Ureter (tissue), 1 donor: Measurements from ENCODE around the gene SSX4. TPM values are rescaled to one million over a fixed set of nuclear protein-coding genes. Genes with fewer than 3 reads are reported as not detected.
"Not testable (repeated sequence)": the region's sequence is repeated elsewhere in the genome, so short reads cannot be mapped to it uniquely, and the experiment has no call there.

ENCODE experiments used
- DNase-seq: peaks from one replicate; pipeline ENCODE4 v3.0.0-alpha.2; 2020; ENCODE audit warnings: low spot score
- total RNA-seq: library from RNA; stranded (reverse); gene quantifications from one replicate; pipeline ENCODE4 v1.2.4, GENCODE V29; 2023
- donor health status: DM: yes; HTN: yes; CAD: no.

Gene SSX4, protein sequence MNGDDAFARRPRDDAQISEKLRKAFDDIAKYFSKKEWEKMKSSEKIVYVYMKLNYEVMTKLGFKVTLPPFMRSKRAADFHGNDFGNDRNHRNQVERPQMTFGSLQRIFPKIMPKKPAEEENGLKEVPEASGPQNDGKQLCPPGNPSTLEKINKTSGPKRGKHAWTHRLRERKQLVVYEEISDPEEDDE
- not detected for total RNA-seq

DNA sequence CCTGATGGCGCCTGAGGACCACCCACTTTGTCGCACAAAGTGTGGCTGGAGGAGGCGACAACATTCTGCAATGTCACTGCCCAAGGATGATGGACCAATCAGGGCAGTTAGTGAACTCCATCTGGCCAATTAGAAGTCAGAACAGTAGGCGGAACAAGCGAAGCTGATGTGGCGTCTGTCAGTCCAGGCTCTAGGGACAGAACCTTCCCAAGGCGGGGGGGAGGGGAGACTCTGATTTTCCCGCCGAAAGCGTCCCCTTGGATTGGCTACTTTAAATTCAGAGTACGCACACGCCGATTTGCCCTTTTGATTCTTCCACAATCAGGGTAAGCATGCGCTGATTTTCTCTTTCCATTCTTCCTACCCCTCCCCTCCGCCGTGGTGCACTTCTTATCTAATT, at the start of gene SSX4:
Gene SSX4, plus strand, starts transcription at position 301 of the 400 bp plus-strand sequence. CDS start 515 bp downstream, outside the sequence.
- not testable (repeated sequence) for DNase-seq

DNA sequence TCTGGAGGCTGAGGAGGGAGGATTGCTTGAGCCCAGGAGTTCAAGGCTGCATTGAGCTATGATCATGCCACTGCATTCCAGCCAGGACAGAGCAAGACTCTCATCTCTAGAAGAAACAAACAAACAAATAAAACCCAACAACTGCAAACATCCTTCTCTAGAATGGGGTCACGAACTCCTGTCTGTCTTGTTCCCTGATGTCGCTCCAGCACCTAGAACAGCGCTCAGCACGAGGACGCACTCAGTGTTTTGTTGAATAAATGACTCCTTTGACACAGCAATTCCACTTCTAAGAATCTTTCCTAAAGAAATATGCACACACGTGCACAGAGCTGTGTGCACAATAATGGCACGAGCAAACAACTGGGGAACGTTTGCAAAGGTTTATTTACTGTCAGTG, 37.3 kb upstream of the SSX4 start:
- DNase-seq: not testable (repeated sequence)

DNA sequence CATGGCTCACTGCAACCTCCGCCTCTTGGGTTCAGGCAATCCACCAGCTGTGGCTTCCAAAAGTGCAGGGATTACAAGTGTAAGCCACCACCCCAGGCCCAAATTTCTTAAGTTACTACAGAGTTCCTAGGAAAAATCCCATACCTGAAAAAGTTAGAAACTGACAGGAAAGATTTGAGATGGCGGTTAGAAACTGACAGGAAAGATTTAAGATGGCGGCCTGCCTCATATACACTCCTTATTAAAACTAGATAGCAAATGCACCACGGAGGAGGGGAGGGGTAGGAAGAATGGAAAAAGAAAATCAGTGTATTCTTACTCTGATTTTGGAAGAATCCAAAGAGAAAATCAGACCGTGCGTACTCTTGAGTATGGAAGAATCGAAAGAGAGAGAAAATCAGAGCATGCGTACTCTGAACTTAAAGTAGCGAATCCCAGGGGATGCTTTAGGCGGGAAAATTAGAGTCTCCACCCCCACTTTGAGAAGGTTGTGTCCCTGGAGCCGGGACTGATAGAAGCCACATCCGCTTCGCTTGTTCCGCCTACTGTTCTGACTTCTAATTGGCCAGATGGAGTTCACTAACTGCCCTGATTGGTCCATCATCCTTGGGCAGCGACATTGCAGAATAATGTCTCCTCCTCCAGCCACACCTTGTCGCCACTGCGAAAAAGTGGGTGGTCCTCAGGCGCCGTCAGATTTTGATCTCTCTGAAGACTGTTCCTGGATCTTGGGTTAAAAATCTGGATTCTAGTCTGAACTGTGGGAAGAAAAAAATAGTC, 26.8 kb upstream of the SSX4 start, which contains the start of gene SSX3:
Gene SSX3, minus strand, starts transcription at position 389 of the 780 bp plus-strand sequence. CDS start 1,454 bp downstream, outside the sequence.
- DNase-seq: not testable (repeated sequence)

DNA sequence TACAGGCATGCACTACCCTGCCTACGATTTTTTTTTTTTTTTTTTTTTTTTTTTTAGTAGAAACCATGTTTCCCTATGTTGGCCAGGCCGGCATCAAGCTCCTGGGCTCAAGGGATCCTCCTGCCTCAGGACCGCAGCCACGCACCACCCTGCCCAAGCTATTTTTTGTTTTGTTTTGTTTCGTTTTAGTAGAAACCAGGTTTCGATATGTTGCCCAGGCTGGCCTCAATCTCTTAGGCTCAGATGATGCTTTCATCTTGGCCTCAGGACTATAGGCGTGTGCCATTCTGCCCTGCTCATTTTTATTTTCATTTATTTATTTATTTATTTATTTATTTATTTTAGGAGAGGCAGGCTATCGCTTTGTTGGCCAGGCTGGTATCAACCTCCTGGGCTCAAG, 25.7 kb upstream of the SSX4 start:
- DNase-seq: no peak

DNA sequence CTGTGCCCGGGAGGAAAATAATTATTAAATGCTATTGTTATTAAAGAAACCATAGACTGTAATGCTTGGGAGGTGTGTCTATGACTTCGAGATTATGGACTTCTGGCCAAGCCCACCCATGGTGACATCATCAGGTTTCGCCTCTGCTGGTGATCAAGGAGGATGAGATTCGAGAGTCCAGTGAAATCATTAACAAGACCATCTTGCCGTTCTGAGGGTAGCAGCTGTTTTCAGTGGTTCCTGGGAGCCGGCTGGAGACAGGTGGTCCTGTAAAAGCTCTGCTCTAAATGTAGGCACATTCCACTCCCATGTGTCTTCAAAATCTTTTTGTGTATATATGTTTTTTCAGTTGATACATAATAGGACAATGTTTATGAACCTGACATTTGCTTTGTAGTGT, 24.1 kb upstream of the SSX4 start:
- DNase-seq: not testable (repeated sequence)

DNA sequence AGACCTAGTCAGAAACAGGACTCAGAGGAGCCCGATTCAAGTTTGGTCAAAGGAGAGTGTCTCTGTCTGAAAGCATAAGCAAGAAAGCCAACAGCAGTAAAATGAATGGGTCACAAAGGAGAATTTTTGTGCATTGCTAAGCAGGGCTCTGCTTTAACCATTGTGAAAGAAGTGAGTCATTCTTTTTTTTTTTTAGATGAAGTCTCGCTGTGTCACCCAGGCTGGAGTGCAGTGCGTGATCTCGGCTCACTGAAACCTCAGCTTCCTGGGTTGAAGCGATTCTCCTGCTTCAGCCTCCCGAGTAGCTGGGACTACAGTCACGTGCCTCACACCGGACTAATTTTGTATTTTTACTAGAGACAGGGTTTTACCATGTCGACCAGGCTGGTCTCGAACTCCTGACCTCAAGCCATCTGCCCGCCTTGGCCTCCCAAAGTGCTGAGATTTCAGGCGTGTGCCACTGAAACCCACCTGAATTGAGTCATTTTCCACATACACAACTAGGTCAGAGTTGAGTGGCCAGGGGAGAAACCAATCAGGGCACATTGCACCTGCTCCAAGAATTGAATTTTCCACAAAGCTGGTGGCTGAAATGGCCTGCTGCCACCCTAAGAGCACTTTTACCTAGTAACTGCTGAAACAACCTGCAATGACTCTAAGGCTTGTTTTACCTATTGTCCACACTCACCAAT, 15.5 kb upstream of the SSX4 start:
- DNase-seq: not testable (repeated sequence)

DNA sequence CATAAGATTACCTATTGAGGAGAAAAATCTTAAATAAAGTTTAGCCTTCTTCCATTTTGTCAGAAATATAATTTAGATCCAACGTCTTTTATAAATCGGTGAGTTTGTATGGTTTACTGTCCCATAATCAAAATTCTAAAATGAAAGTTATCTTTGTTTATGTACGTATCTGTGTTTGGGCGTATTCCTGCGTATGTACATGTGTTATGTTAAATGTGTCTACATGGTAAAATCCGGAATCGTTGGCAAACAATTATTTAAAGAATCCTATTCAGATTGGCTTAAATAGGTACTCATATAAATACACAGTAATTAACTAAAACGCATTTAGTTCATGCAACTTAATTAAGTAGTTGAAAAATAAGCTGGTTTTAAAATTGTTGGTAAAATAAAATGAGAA, 12.9 kb upstream of the SSX4 start:
- DNase-seq: not testable (repeated sequence)

DNA sequence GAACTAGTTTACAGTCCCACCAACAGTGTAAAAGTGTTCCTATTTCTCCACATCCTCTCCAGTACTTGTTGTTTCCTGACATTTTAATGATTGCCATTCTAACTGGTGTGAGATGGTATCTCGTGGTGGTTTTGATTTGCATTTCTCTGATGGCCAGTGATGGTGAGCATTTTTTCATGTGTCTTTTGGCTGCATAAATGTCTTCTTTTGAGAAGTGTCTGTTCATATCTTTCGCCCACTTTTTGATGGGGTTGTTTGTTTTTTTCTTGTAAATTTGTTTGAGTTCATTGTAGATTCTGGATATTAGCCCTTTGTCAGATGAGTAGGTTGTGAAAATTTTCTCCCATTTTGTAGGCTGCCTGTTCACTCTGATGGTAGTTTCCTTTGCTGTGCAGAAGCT, 13.6 kb downstream of the SSX4 start:
- DNase-seq: not testable (repeated sequence)

DNA sequence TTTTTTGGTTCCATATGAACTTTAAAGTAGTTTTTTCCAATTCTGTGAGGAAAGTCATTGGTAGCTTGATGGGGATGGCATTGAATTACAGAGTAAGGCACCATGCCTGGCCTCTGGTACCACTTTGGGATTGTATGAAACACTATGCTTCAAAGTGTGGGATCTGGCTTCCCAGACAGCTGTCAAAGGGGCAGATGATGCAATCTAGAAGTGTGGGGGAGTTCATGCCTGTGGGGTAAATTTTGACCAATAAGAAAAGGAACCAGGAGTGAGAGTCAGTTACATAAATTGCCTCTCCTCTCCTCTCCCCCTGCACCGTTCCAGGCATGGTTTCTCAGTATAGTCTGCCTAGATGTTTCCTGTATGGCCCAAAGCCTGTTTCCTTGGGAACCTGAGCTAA, 14.5 kb downstream of the SSX4 start:
- DNase-seq: not testable (repeated sequence)

DNA sequence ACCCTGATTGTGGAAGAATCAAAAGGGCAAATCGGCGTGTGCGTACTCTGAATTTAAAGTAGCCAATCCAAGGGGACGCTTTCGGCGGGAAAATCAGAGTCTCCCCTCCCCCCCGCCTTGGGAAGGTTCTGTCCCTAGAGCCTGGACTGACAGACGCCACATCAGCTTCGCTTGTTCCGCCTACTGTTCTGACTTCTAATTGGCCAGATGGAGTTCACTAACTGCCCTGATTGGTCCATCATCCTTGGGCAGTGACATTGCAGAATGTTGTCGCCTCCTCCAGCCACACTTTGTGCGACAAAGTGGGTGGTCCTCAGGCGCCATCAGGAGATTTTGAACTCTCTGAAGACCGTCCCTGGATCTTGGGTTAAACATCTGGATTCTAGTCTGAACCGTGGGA, 28.5 kb downstream of the SSX4 start, which contains the start of gene SSX4B:
Gene SSX4B, minus strand, starts transcription at position 101 of the 400 bp plus-strand sequence. CDS start 588 bp downstream, outside the sequence.
- DNase-seq: not testable (repeated sequence)

DNA sequence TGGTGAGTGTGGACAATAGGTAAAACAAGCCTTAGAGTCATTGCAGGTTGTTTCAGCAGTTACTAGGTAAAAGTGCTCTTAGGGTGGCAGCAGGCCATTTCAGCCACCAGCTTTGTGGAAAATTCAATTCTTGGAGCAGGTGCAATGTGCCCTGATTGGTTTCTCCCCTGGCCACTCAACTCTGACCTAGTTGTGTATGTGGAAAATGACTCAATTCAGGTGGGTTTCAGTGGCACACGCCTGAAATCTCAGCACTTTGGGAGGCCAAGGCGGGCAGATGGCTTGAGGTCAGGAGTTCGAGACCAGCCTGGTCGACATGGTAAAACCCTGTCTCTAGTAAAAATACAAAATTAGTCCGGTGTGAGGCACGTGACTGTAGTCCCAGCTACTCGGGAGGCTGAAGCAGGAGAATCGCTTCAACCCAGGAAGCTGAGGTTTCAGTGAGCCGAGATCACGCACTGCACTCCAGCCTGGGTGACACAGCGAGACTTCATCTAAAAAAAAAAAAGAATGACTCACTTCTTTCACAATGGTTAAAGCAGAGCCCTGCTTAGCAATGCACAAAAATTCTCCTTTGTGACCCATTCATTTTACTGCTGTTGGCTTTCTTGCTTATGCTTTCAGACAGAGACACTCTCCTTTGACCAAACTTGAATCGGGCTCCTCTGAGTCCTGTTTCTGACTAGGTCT, 43.8 kb downstream of the SSX4 start:
- not testable (repeated sequence) for DNase-seq

DNA sequence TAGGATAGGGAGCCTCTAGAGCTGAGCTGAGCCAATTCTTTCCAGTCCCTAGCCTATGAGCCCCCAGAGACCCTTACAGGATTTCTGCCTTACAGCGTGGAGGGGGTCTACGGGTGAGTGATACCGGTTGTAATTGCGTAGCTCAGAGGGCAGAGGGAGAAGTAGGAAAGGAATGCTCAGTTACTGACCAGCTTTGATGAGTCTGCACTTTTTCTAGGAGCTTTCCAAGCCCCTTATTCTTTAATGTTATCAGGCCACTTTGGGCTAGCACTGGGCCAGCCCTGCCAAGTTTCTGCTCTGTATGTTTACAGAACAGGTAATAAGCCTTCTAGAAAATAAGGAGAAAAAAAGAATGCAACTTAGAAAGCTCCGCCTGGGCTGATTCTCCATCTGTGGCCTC, 46.3 kb downstream of the SSX4 start:
- not testable (repeated sequence) for DNase-seq

DNA sequence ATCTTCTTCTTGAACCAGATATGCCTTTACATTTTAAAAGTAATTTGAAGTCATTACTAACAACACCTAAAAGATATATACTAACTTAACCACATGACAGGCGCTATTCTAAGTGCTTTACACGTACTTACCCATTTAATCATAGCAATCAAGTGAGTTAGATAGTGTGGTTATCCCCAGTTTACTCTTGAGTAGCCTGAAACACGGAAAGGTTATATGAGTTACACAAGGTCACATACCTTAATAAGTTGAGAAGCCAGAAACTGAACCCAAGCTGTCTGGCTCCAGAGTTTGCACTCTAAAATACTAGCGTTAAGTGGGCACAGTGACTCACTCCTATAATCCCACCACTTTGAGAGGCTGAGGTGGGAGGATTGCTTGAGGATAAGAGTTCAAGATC, 46.8 kb downstream of the SSX4 start:
- DNase-seq: not testable (repeated sequence)

DNA sequence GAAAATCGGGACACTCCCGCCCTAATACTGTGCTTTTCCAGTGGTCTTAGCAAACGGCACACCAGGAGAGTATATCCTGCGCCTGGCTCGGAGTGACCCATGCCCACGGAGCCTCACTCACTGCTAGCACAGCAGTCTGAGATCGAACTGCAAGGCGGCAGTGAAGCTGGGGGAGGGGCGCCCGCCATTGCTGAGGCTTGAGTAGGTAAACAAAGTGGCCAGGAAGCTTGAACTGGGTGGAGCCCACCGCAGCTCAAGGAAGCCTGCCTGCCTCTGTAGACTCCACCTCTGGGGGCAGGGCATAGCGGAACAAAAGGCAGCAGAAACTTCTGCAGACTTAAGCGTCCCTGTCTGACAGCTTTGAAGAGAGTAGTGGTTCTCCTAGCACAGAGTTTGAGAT, 50.4 kb downstream of the SSX4 start:
- not testable (repeated sequence) for DNase-seq

Other genes with a start within 250 kb of the SSX4 start
- not detected for gene SSX5, start 186.7 kb upstream of the SSX4 start, total RNA-seq
- gene SSX1, start 128.1 kb upstream of the SSX4 start, total RNA-seq: not detected
- not detected for gene SSX3, start 26.8 kb upstream of the SSX4 start, total RNA-seq
- gene SSX4B, start 28.4 kb downstream of the SSX4 start, total RNA-seq: not detected
- gene SLC38A5, start 86.7 kb downstream of the SSX4 start, total RNA-seq: 25.3 TPM
- 42.7 TPM for gene FTSJ1, start 92.7 kb downstream of the SSX4 start, total RNA-seq
- gene PORCN, start 125.5 kb downstream of the SSX4 start, total RNA-seq: 12.7 TPM
- gene EBP, start 138.3 kb downstream of the SSX4 start, total RNA-seq: 60.0 TPM
- gene TBC1D25, start 156.2 kb downstream of the SSX4 start, total RNA-seq: 12.2 TPM
- 364 TPM for gene RBM3, start 190.9 kb downstream of the SSX4 start, total RNA-seq
- gene WDR13, start 214.0 kb downstream of the SSX4 start, total RNA-seq: 127 TPM